Measurements from ENCODE around the gene NT5C1B.

NT5C1B gene

DNA sequence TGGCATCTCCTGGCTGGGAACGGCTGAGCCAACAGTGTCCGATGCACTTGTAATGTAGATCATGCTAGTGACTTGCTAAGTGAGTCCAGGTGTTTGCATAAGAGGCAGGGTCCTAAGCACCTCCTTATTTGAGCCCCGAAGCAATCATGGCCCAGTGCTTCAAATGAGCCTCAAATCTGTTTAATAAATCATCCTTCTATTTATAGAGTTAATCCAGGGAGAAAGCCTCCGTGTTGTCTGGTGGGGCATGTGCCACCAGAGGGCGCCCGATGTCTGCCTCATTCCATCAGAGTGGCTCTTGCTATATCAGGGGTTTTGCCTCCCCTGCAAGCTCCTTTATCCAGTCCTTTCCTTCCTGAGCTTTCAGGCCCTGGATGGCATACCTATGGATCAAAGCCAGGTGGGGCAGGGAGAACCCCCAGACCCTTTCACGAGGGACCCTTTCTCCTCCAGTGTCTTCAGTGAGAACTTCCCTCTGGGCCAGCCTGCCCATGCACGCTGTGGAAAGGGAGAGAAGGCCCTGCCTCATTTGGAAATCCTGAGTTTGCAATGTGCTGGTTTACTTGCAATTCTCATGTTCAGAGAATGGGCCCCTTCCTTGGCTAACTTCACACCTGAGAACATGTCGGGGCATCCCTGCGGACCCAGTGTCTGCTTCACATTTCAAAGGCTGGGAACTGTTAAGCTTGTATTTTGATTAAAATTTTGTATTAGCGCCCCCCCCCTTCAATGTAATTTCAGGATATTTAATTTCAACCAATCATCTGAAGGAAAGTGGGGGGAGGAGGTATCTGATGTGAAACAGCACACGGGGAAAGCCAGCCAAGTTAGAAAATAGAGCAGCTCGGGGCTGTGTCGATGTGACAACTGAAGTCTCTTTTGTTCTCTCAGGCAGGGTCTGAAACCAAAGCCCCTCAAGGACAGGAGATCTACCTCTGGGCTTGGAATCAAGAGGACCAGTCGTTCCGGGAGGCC lies 68.6 kb downstream of the NT5C1B start:
- H4K20me1 ChIP-seq (ENCODE audit: insufficient read depth, low read length), result no peaks in the 10 kb centered on the region
- DNase-seq, result peak; percentile 54
- no peaks in the 10 kb centered on the region for H3K4me1 ChIP-seq (ENCODE audit: low read length)
- no peaks in the 10 kb centered on the region for H3K27me3 ChIP-seq (replicated peaks; ENCODE audit: insufficient read depth, low read length)
- H3K27ac ChIP-seq (ENCODE audit: low read length), result no peak overlapping the region
- H3K79me2 ChIP-seq (ENCODE audit: low read length), result no peaks in the 10 kb centered on the region
- H3F3A ChIP-seq (ENCODE audit: insufficient read depth, low read length), result no peaks in the 10 kb centered on the region
- H2AFZ ChIP-seq (ENCODE audit: low read length), result no peak overlapping the region
- no peak overlapping the region for H3K9ac ChIP-seq (ENCODE audit: low read length)
- no peaks in the 10 kb centered on the region for H3K9me2 ChIP-seq (replicated peaks; ENCODE audit: insufficient read depth, low read length)
- no peak overlapping the region for H3K4me3 ChIP-seq (ENCODE audit: low read length)
- TF ChIP-seq EZH2 (optimal IDR thresholded peaks at IDR 0.05; ENCODE audit: low read depth, low read length), result no peak
- peak; percentile 91 for TF ChIP-seq CTCF (IDR thresholded peaks at IDR 0.05; ENCODE audit: low read length)
- no peak overlapping the region for H3K4me2 ChIP-seq (ENCODE audit: low read depth, low read length)
- H3K9me3 ChIP-seq (replicated peaks; ENCODE audit: insufficient read depth, low read length), result no peaks in the 10 kb centered on the region
- H3K36me3 ChIP-seq (replicated peaks; ENCODE audit: insufficient read depth, low read length), result no peaks in the 10 kb centered on the region

GRCh38 chr2:18519914-18520450 lies 69.4 kb downstream of the NT5C1B start:
- TF ChIP-seq EZH2phosphoT487 (IDR thresholded peaks at IDR 0.05; ENCODE audit: low read length), result no peak
- no peak for TF ChIP-seq CTCF (IDR thresholded peaks at IDR 0.05; ENCODE audit: low read length)
- TF ChIP-seq EZH2 (optimal IDR thresholded peaks at IDR 0.05; ENCODE audit: low read depth, low read length), result no peak
- no peaks in the 10 kb centered on the region for H3K36me3 ChIP-seq (replicated peaks; ENCODE audit: insufficient read depth, low read length)
- no peak overlapping the region for H3K4me2 ChIP-seq (ENCODE audit: low read depth, low read length)
- H3K9me2 ChIP-seq (replicated peaks; ENCODE audit: insufficient read depth, low read length), result no peaks in the 10 kb centered on the region
- no peaks in the 10 kb centered on the region for H3K27me3 ChIP-seq (replicated peaks; ENCODE audit: insufficient read depth, low read length)
- H3K9ac ChIP-seq (ENCODE audit: low read length), result no peak overlapping the region
- H2AFZ ChIP-seq (ENCODE audit: low read length), result no peak overlapping the region
- no peak overlapping the region for H3K4me3 ChIP-seq (ENCODE audit: low read length)
- no peaks in the 10 kb centered on the region for H4K20me1 ChIP-seq (ENCODE audit: insufficient read depth, low read length)
- H3K9me3 ChIP-seq (replicated peaks; ENCODE audit: insufficient read depth, low read length), result no peaks in the 10 kb centered on the region
- no peak for DNase-seq
- H3K4me1 ChIP-seq (ENCODE audit: low read length), result no peaks in the 10 kb centered on the region
- H3K27ac ChIP-seq (ENCODE audit: low read length), result no peak overlapping the region
- H3K79me2 ChIP-seq (ENCODE audit: low read length), result no peaks in the 10 kb centered on the region
- no peaks in the 10 kb centered on the region for H3F3A ChIP-seq (ENCODE audit: insufficient read depth, low read length)

- TF ChIP-seq EZH2 (optimal IDR thresholded peaks at IDR 0.05; ENCODE audit: low read depth, low read length) (no peak), CTCF (IDR thresholded peaks at IDR 0.05; ENCODE audit: low read length) (no peak), EZH2phosphoT487 (IDR thresholded peaks at IDR 0.05; ENCODE audit: low read length) (no peak)
- no peak for DNase-seq
- no peaks in the 10 kb centered on the region for H3K27me3 ChIP-seq (replicated peaks; ENCODE audit: insufficient read depth, low read length)
- H4K20me1 ChIP-seq (ENCODE audit: insufficient read depth, low read length), result no peaks in the 10 kb centered on the region
- no peaks in the 10 kb centered on the region for H3K9me3 ChIP-seq (replicated peaks; ENCODE audit: insufficient read depth, low read length)
- no peak overlapping the region for H3K4me2 ChIP-seq (ENCODE audit: low read depth, low read length)
- H3K79me2 ChIP-seq (ENCODE audit: low read length), result no peaks in the 10 kb centered on the region
- no peak overlapping the region for H2AFZ ChIP-seq (ENCODE audit: low read length)
- no peak overlapping the region for H3K4me3 ChIP-seq (ENCODE audit: low read length)
- no peak overlapping the region for H3K9ac ChIP-seq (ENCODE audit: low read length)
- no peaks in the 10 kb centered on the region for H3K4me1 ChIP-seq (ENCODE audit: low read length)
- H3K36me3 ChIP-seq (replicated peaks; ENCODE audit: insufficient read depth, low read length), result no peaks in the 10 kb centered on the region
- no peaks in the 10 kb centered on the region for H3F3A ChIP-seq (ENCODE audit: insufficient read depth, low read length)
- H3K27ac ChIP-seq (ENCODE audit: low read length), result no peak overlapping the region
- H3K9me2 ChIP-seq (replicated peaks; ENCODE audit: insufficient read depth, low read length), result no peaks in the 10 kb centered on the region
Observed at GRCh38 chr2:18518116-18519111, 71.0 kb downstream of the NT5C1B start.
